ENCODE data around the gene EVX1. TPM values are rescaled to one million over a fixed set of nuclear protein-coding genes. Genes with fewer than 3 reads are reported as not detected.

Gene EVX1
- total RNA-seq, result 10 to 100 TPM in 1 of 4 donors, 1 to 10 TPM in 2, not detected in 1; 1.4 to 17.2 (median 3.4) TPM

GRCh38 chr7:27242555-27243339 is at the start of gene EVX1:
EVX1 (plus strand) TSS chr7:27242802; CDS start chr7:27243031, 229 bp downstream.
- DNase-seq, result peak; percentile 42
- in situ Hi-C loops (cut with MboI; ENCODE audit: low pct_ligation_motif_present in 1 of 4, low pct_unique_long_range_greater_than_20kb in 1 of 4, low sequenced_read_pairs in 3 of 4), result no loop called here
- 0 to 6% methylated on average over 6 to 54 of the region's 62 CpGs for WGBS, 2 donors (ENCODE audit: low coverage in 1 of 2)
- H3K27ac ChIP-seq, result no peak within 1 kb of the TSS
- H3K4me1 ChIP-seq, result peaks cover 24 to 52% (median 48%) of the 10 kb centered on the region in 4 donors
- H3K36me3 ChIP-seq, result no peaks in the 10 kb centered on the region
- H3K9me3 ChIP-seq, result no peaks in the 10 kb centered on the region
- peaks cover 100% of the 10 kb centered on the region for H3K27me3 ChIP-seq
- peak within 1 kb of the TSS in 2 of 4 donors; percentile 22 to 47 for H3K4me3 ChIP-seq
- TF ChIP-seq, protein P1, sequence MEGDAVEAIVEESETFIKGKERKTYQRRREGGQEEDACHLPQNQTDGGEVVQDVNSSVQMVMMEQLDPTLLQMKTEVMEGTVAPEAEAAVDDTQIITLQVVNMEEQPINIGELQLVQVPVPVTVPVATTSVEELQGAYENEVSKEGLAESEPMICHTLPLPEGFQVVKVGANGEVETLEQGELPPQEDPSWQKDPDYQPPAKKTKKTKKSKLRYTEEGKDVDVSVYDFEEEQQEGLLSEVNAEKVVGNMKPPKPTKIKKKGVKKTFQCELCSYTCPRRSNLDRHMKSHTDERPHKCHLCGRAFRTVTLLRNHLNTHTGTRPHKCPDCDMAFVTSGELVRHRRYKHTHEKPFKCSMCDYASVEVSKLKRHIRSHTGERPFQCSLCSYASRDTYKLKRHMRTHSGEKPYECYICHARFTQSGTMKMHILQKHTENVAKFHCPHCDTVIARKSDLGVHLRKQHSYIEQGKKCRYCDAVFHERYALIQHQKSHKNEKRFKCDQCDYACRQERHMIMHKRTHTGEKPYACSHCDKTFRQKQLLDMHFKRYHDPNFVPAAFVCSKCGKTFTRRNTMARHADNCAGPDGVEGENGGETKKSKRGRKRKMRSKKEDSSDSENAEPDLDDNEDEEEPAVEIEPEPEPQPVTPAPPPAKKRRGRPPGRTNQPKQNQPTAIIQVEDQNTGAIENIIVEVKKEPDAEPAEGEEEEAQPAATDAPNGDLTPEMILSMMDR (IDR thresholded peaks at IDR 0.05), result no peak
- peak in 1 of 3 donors; percentile 9 for TF ChIP-seq POLR2AphosphoS5 (IDR thresholded peaks at IDR 0.05)
- no peak for TF ChIP-seq POLR2A (IDR thresholded peaks at IDR 0.05)
- no peak for TF ChIP-seq EP300 (IDR thresholded peaks at IDR 0.05; ENCODE audit: low read depth)
- intact Hi-C loops (cut with DNase I; ENCODE audit: low total_unique reads), result no loop called here

GRCh38 chr7:27193335-27194001 is 49.1 kb upstream of the EVX1 start:
- intact Hi-C loops (cut with DNase I; ENCODE audit: low total_unique reads) (loop anchor here (5.0 to 10.0 kb wide), 3 partner anchors 724 to 981 kb away; no protein-coding TSS in a partner anchor), in situ Hi-C loops (cut with MboI; ENCODE audit: low pct_ligation_motif_present in 1 of 4, low pct_unique_long_range_greater_than_20kb in 1 of 4, low sequenced_read_pairs in 3 of 4) (loop anchor here in 2 of 4 donors (25.0 kb wide), 1 partner anchor 1331 kb away; no protein-coding TSS in a partner anchor)
- Histone ChIP-seq H3K4me1 (peaks cover 16 to 48% (median 37%) of the 10 kb centered on the region in 4 donors), H3K27me3 (peaks cover 72% of the 10 kb centered on the region), H3K27ac (peak overlapping the region; percentile 95 to 99 (median 98)), H3K4me3 (peak overlapping the region; percentile 27 to 73 (median 58)), H3K36me3 (no peaks in the 10 kb centered on the region), H3K9me3 (no peaks in the 10 kb centered on the region)
- WGBS, 2 donors (ENCODE audit: low coverage in 1 of 2), result 14 to 30% methylated on average over 4 to 29 of the region's 29 CpGs
- no peak for DNase-seq
- TF ChIP-seq, protein P1 (IDR thresholded peaks at IDR 0.05), result peak in 1 of 5 experiments; percentile 9
- TF ChIP-seq POLR2AphosphoS5 (IDR thresholded peaks at IDR 0.05) (no peak), POLR2A (IDR thresholded peaks at IDR 0.05) (no peak)

GRCh38 chr7:27194002-27194352 is 48.6 kb upstream of the EVX1 start:
- in situ Hi-C loops (cut with MboI; ENCODE audit: low pct_ligation_motif_present in 1 of 4, low pct_unique_long_range_greater_than_20kb in 1 of 4, low sequenced_read_pairs in 3 of 4) (loop anchor here in 2 of 4 donors (25.0 kb wide), 1 partner anchor 1332 kb away; no protein-coding TSS in a partner anchor), intact Hi-C loops (cut with DNase I; ENCODE audit: low total_unique reads) (loop anchor here (5.0 to 10.0 kb wide), 3 partner anchors 723 to 981 kb away; no protein-coding TSS in a partner anchor)

More at GRCh38 chr7:27194002-27194352, 48.6 kb upstream of the EVX1 start:
- TF ChIP-seq POLR2A (IDR thresholded peaks at IDR 0.05) (no peak), EP300 (IDR thresholded peaks at IDR 0.05; ENCODE audit: low read depth) (no peak), POLR2AphosphoS5 (IDR thresholded peaks at IDR 0.05) (no peak)
- TF ChIP-seq, protein P1 (IDR thresholded peaks at IDR 0.05), result no peak
- H3K4me1 ChIP-seq, result peaks cover 16 to 48% (median 34%) of the 10 kb centered on the region in 4 donors
- 18 to 43% methylated on average over 2 of the region's 2 CpGs for WGBS, 2 donors (ENCODE audit: low coverage in 1 of 2)
- H3K27me3 ChIP-seq, result peaks cover 72% of the 10 kb centered on the region
- no peaks in the 10 kb centered on the region for H3K36me3 ChIP-seq
- H3K4me3 ChIP-seq, result peak overlapping the region in 3 of 4 donors; percentile 57 to 73 (median 59)
- H3K9me3 ChIP-seq, result no peaks in the 10 kb centered on the region
- DNase-seq, result no peak
- peak overlapping the region; percentile 95 to 99 (median 98) for H3K27ac ChIP-seq

Data from transverse colon (tissue), 4 donors.